HG02870 (cell line): ENCODE results near the gene RNASEH2A.
"Not testable (repeated sequence)": the region's sequence is repeated elsewhere in the genome, so short reads cannot be mapped to it uniquely, and the experiment has no call there.

ENCODE experiments used
- ATAC-seq: cut with Tn5 transposase; IDR thresholded peaks from one replicate; pipeline ENCODE4 v1.9.1; 2021; ENCODE audit warnings: mild to moderate bottlenecking, moderate library complexity; ENCODE audit not compliant: unreplicated experiment

RNASEH2A gene

GRCh38 chr19:12793290-12794195, 12.8 kb upstream of the RNASEH2A start:
- ATAC-seq = peak; percentile 28

- no peak for ATAC-seq
Measured at GRCh38 chr19:12794196-12794941, 12.0 kb upstream of the RNASEH2A start.

GRCh38 chr19:12794971-12795381, 11.4 kb upstream of the RNASEH2A start:
- ATAC-seq = no peak

DNA sequence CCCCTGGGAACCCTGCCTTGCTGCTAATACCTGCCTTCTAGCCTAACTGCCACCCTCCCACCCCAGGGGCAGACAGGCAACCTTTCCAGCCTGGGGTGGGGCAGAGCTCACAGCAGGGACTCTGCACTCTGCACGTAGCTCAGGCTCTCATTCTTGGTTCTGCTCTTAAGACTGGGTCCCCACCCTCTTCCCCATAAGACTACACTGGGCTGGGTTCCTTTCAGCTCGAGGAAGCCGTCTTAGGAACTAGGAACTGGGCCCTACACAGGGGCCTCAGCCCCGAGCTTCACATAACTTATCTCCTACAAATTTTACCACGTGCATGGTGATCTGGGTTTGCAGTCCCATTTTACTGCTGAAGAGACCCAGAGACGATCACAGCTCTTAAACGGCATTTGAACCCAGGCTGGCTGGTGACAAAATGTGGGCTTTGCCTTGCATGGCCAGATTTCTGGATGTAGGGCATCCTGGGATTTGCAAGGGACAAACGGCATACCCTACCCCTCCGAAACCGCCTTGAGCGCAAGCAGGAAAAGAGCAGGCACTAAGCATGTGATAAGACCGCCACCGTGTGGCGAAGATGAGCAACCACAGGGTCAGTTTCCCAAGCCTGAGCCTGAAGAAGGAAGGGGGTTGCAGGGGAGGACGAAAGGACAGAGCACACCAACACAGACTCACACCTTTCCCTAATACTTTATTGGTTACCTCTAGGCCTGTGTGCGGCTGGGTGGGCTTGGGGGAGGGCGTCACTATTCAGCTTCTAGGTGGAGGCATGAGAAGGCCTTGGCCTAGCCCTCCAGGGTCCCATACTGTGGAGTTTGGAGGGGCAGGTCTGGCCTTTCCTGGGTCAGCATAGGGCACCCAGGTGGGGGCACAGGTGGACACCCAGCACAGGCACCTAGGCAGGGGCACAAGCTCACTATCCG, 10.0 kb upstream of the RNASEH2A start:
- ATAC-seq = no peak

GRCh38 chr19:12797141-12797587, 9.2 kb upstream of the RNASEH2A start:
- no peak for ATAC-seq

- not testable (repeated sequence) for ATAC-seq
Measured at GRCh38 chr19:12797607-12798006, 8.8 kb upstream of the RNASEH2A start.

GRCh38 chr19:12799742-12800465, 6.5 kb upstream of the RNASEH2A start:
- ATAC-seq = no peak

- ATAC-seq = no peak
Measured at GRCh38 chr19:12800466-12800770, 6.0 kb upstream of the RNASEH2A start.

GRCh38 chr19:12800923-12801465, 5.4 kb upstream of the RNASEH2A start:
- ATAC-seq = no peak

DNA sequence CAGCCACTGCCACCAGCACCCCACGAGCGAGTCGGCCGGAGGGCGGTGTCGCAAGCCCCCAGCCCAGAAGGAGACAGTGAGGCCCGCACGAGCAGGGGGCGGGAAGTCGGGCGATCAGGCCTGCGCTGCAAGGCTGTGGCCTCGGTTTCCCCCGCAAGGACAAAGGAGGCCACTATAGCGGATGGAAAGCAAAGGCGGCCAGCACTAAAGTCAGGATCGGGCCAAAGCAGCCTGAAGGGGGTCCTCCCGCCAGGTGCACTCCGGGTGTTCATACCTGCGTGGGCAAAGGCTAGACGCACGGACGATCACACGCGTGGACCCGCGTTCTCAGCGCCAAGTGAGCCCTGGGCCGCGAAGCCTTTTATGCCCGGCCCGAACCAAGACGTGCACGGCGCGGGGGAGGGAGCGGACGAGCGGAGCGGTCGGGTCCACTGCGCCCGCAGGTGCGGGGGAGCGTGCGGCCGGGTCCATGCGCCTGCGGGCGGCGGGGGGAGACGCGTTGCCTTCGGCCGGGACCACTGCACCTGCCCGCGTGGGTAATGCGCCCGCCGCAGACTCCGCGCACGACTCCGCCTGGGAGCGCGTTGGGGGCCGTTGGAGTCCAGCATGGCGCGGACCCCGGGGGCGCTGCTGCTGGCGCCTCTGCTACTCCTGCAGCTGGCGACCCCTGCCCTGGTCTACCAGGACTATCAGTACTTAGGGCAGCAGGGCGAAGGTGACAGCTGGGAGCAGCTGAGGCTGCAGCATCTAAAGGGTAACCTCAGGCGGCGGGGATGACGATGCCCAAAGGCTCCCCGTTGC, 4.7 kb upstream of the RNASEH2A start, which contains the start of the genes PRDX2 and THSD8:
Gene PRDX2, minus strand, starts transcription at position 335 of the 801 bp plus-strand sequence. CDS start 539 bp downstream, outside the sequence.
Gene THSD8, plus strand, starts transcription at position 604 of the 801 bp plus-strand sequence. Its CDS starts 3 bp downstream, at position 607.
- peak; percentile 37 for ATAC-seq

DNA sequence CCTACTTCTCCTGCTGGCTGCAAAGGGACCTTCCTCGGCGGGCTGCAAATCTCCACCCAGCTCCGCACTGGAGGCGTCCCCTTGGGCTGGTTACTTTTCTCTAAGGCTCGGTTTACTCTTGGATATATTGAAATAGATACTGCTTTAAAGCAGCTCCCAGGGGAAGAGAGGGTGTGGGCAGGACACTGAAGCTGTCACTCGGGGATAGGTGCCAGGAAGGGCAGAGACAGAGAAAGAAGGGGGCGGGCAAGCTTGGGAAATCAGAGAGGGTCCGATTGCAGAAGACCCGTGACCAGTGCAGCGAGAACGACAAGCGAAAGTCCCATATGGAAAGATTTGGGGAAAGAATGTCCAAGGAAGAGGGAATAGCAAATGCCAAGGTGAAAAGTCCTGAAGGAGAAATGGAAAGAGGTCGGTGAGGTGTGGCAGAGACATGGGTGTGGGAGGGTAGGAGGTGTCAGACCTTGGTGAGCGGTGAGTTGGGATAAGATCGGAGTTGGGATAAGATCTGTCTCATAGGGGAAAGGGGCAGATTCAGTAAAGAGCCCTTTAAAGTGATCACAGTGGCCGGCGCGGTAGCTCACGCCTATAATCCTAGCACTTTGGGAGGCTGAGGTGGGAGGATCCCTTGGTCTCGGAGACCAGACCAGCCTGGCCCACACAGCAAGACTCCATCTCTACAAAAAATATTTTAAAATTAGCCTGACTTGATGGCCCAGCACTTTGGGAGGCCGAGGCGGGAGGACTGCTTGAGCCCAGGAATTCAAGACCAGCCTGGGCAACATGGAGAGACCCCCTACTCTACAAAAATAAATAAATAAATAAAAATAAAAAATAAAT, 3.9 kb upstream of the RNASEH2A start:
- ATAC-seq = no peak

DNA sequence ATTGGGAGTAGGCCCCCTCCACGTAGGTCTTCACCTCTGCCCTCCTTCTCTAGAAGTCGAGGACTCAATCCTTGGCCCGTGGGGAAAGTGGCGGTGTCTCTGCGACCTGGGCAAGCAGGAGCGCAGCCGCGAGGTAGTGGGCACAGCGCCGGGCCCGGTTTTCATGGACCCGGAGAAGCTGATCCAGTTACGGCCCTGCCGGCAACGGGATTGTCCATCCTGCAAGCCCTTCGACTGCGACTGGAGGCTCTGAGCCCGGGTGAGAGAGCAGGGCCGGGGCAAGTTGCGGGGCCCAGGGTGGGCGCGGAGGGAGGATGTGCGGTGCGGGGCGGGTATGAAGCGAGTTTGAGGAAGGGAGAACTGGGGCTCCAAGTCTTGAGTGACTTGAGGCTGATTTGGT, 2.3 kb upstream of the RNASEH2A start:
- ATAC-seq = no peak

GRCh38 chr19:12815088-12815487, 8.7 kb downstream of the RNASEH2A start:
- no peak for ATAC-seq

- ATAC-seq = not testable (repeated sequence)
Measured at GRCh38 chr19:12817188-12817587, 10.8 kb downstream of the RNASEH2A start.

DNA sequence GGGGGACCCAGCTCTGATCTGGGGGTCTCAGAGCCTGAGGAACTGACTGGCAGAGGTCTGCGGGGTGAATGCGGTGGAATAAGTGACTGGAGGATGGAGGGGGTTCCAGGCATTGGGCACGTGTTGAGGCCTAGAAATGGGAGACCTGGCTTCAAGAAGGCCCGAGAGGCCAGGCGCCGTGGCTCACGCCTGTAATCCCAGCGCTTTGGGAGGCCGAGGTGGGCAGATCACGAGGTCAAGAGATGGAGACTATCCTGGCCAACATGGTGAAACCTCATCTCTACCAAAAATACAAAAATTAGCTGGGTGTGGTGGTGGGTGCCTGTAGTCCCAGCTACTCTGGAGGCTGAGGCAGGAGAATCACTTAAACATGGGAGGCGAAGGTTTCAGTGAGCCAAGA, 11.4 kb downstream of the RNASEH2A start:
- not testable (repeated sequence) for ATAC-seq

GRCh38 chr19:12821761-12822160, 15.4 kb downstream of the RNASEH2A start:
- no peak for ATAC-seq

- ATAC-seq = no peak
Measured at GRCh38 chr19:12825254-12826131, 19.1 kb downstream of the RNASEH2A start.
